ENCODE measurements around the gene SORBS2. TPM values are rescaled to one million over a fixed set of nuclear protein-coding genes. Genes with fewer than 3 reads are reported as not detected.

Gene SORBS2
- total and polyA plus RNA-seq, 4 donors, result 11.2 to 70.4 (median 26.4) TPM

DNA sequence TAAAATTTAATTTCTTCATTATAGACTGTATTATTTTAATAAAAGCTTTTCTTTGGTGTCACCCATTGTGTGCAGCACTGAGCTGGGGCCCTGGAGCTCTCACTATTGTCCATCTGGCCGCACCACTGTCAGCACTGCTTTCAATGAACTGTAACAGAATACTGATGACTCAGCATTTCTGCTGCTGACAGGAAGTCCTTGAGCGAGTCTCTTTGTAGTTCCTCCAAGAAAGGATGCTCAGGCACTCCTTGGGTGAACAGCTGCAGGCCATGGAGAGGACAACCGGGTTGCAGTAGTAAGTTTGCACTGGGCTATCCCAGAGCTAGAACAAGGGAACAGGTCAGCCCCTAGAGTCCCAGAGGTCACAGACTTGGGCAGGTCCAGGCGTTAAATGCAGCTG, 81.6 kb downstream of the SORBS2 start:
- peak; percentile 56 for ATAC-seq (ENCODE audit: insufficient read depth, low FRiP score)
- Histone ChIP-seq H3K27me3 (ENCODE audit: control insufficient read depth in 3 of 3, insufficient read depth in 3 of 3, low read length in 2 of 3) (peaks cover 0 to 2% (median 0%) of the 10 kb centered on the region in 3 donors), H3K36me3 (ENCODE audit: control insufficient read depth in 4 of 4, insufficient read depth in 4 of 4, low read length in 4 of 4) (peaks cover 0 to 6% (median 0%) of the 10 kb centered on the region in 4 donors), H3K4me3 (no peak overlapping the region), H3K27ac (ENCODE audit: low read depth in 1 of 2, low read length in 1 of 2) (peak overlapping the region in 1 of 2 donors; percentile 7), H3K4me1 (ENCODE audit: control insufficient read depth in 5 of 5, insufficient read depth in 5 of 5, low read length in 5 of 5) (peaks cover 0 to 18% (median 5%) of the 10 kb centered on the region in 5 donors), H3K9ac (ENCODE audit: insufficient read depth in 1 of 2, low read length in 2 of 2) (no peak overlapping the region), H3K9me3 (ENCODE audit: control insufficient read depth in 4 of 4, insufficient read depth in 3 of 4, low read length in 3 of 4) (peaks cover 0 to 3% (median 0%) of the 10 kb centered on the region in 4 donors)
- TF ChIP-seq, protein P1, sequence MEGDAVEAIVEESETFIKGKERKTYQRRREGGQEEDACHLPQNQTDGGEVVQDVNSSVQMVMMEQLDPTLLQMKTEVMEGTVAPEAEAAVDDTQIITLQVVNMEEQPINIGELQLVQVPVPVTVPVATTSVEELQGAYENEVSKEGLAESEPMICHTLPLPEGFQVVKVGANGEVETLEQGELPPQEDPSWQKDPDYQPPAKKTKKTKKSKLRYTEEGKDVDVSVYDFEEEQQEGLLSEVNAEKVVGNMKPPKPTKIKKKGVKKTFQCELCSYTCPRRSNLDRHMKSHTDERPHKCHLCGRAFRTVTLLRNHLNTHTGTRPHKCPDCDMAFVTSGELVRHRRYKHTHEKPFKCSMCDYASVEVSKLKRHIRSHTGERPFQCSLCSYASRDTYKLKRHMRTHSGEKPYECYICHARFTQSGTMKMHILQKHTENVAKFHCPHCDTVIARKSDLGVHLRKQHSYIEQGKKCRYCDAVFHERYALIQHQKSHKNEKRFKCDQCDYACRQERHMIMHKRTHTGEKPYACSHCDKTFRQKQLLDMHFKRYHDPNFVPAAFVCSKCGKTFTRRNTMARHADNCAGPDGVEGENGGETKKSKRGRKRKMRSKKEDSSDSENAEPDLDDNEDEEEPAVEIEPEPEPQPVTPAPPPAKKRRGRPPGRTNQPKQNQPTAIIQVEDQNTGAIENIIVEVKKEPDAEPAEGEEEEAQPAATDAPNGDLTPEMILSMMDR (IDR thresholded peaks at IDR 0.05; ENCODE audit: control extremely low read depth, extremely low read depth), result no peak
- peak in 2 of 3 donors; percentile 34 to 62 for DNase-seq
- WGBS, 2 donors, result 38 to 49% methylated on average over 4 of the region's 4 CpGs

- WGBS, 2 donors, result 84 to 93% methylated on average over 4 of the region's 4 CpGs
- TF ChIP-seq, protein P1 (IDR thresholded peaks at IDR 0.05; ENCODE audit: control extremely low read depth, extremely low read depth), result no peak
- Histone ChIP-seq H3K4me3 (no peak overlapping the region), H3K4me1 (ENCODE audit: control insufficient read depth in 5 of 5, insufficient read depth in 5 of 5, low read length in 5 of 5) (peaks cover 0 to 22% (median under 1%) of the 10 kb centered on the region in 5 donors), H3K27me3 (ENCODE audit: control insufficient read depth in 3 of 3, insufficient read depth in 3 of 3, low read length in 2 of 3) (peaks cover 0 to 6% (median 0%) of the 10 kb centered on the region in 3 donors), H3K27ac (ENCODE audit: low read depth in 1 of 2, low read length in 1 of 2) (peak overlapping the region in 1 of 2 donors; percentile 72), H3K9me3 (ENCODE audit: control insufficient read depth in 4 of 4, insufficient read depth in 3 of 4, low read length in 3 of 4) (peaks cover 0 to 3% (median 0%) of the 10 kb centered on the region in 4 donors), H3K9ac (ENCODE audit: insufficient read depth in 1 of 2, low read length in 2 of 2) (no peak overlapping the region), H3K36me3 (ENCODE audit: control insufficient read depth in 4 of 4, insufficient read depth in 4 of 4, low read length in 4 of 4) (peaks cover 0 to 6% (median 0%) of the 10 kb centered on the region in 4 donors)
- DNase-seq (no peak), ATAC-seq (ENCODE audit: insufficient read depth, low FRiP score) (no peak)
These were observed 82.6 kb downstream of the SORBS2 start for GRCh38 chr4:185729391-185729804.

DNA sequence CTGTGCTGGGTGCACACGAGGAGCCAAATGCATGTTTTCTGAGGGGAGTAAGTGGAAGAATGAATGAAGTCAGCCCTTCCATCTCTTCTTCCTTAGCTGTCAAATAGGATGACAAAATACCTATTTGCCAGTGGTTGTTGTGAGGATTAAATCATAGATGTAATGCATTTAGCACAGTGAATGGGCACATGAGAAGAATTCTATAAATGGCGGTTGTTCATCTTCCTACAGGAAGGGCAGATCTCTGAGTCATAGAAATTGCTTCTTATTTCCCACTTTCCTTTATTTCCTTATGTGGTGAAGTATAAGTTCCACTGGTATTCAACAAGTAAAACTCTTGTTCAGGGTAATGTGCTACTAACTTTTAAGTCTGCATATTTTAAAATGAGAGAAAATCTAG, 83.1 kb downstream of the SORBS2 start:
- H3K9me3 ChIP-seq (ENCODE audit: control insufficient read depth in 4 of 4, insufficient read depth in 3 of 4, low read length in 3 of 4), result peaks cover 0 to 3% (median 0%) of the 10 kb centered on the region in 4 donors
- WGBS, 2 donors, result 78 to 95% methylated on average over 2 of the region's 2 CpGs
- peaks cover 0 to 22% (median 0%) of the 10 kb centered on the region in 5 donors for H3K4me1 ChIP-seq (ENCODE audit: control insufficient read depth in 5 of 5, insufficient read depth in 5 of 5, low read length in 5 of 5)
- H3K4me3 ChIP-seq, result no peak overlapping the region
- ATAC-seq (ENCODE audit: insufficient read depth, low FRiP score), result no peak
- TF ChIP-seq, protein P1 (IDR thresholded peaks at IDR 0.05; ENCODE audit: control extremely low read depth, extremely low read depth), result no peak
- peaks cover 0 to 7% (median 0%) of the 10 kb centered on the region in 3 donors for H3K27me3 ChIP-seq (ENCODE audit: control insufficient read depth in 3 of 3, insufficient read depth in 3 of 3, low read length in 2 of 3)
- H3K36me3 ChIP-seq (ENCODE audit: control insufficient read depth in 4 of 4, insufficient read depth in 4 of 4, low read length in 4 of 4), result peaks cover 0 to 6% (median 0%) of the 10 kb centered on the region in 4 donors
- peak overlapping the region in 1 of 2 donors; percentile 72 for H3K27ac ChIP-seq (ENCODE audit: low read depth in 1 of 2, low read length in 1 of 2)
- no peak overlapping the region for H3K9ac ChIP-seq (ENCODE audit: insufficient read depth in 1 of 2, low read length in 2 of 2)
- DNase-seq, result no peak
